Fibroblast of the conjunctiva (primary cell): ENCODE measurements around the gene TBX1.

Experiments used
- DNase-seq: peaks from one replicate; pipeline ENCODE4 v3.0.0-alpha.2; 2010; ENCODE audit warnings: low read depth

The TBX1 gene

GRCh38 chr22:19815093-19815822, 54.7 kb downstream of the TBX1 start:
- no peak for DNase-seq

- DNase-seq, result no peak
These were observed 55.3 kb downstream of the TBX1 start for GRCh38 chr22:19815823-19816290.

GRCh38 chr22:19816372-19817119, 56.0 kb downstream of the TBX1 start:
- no peak for DNase-seq
